MCF 10A (cell line): ENCODE data around the gene GSTT4. TPM values are rescaled to one million over a fixed set of nuclear protein-coding genes. Genes with fewer than 3 reads are reported as not detected.

Source experiments
- BruUV-seq: library from RNA; stranded (reverse); fragments of 400-500 nt; replicated peaks from 2 replicates; lab custom pipeline; 2021; lab: Mats Ljungman, UMichigan
- CTCF ChIA-PET: fragments of 300-600 bp; sonication (Branson Sonifier 250); formaldehyde crosslinking; extraction: SDS; loops from one replicate; lab custom pipeline; 2021; ENCODE audit warnings: antibody characterized with exemption, inconsistent platforms; lab: Yijun Ruan, JAX
- POLR2A ChIA-PET: fragments of 300-600, 350-650 bp; sonication (Branson Sonifier 250); formaldehyde crosslinking; extraction: SDS; loops from one replicate; lab custom pipeline; 2020; ENCODE audit warnings: antibody characterized with exemption, inconsistent platforms; lab: Yijun Ruan, JAX
- DNase-seq: peaks from one replicate; pipeline ENCODE4 v3.0.0-alpha.2; 2018; ENCODE audit not compliant: unreplicated experiment
- H3K27ac Mint-ChIP-seq: one replicate; pipeline ENCODE4 v1.8.0; 2022; ENCODE audit warnings: mild to moderate bottlenecking, low read depth, mixed read lengths; ENCODE audit not compliant: unreplicated experiment
- H3K27me3 Mint-ChIP-seq: one replicate; pipeline ENCODE4 v1.8.0; 2022; ENCODE audit warnings: mixed read lengths; ENCODE audit not compliant: insufficient read depth, unreplicated experiment
- H3K36me3 Mint-ChIP-seq: one replicate; pipeline ENCODE4 v1.8.0; 2022; ENCODE audit warnings: mild to moderate bottlenecking, moderate library complexity, mixed read lengths; ENCODE audit not compliant: insufficient read depth, unreplicated experiment
- H3K4me1 Mint-ChIP-seq: one replicate; pipeline ENCODE4 v1.8.0; 2022; ENCODE audit warnings: mixed read lengths; ENCODE audit not compliant: insufficient read depth, unreplicated experiment
- H3K4me3 Mint-ChIP-seq: one replicate; pipeline ENCODE4 v1.8.0; 2022; ENCODE audit warnings: mild to moderate bottlenecking, moderate library complexity, mixed read lengths; ENCODE audit not compliant: unreplicated experiment
- H3K9me3 Mint-ChIP-seq: one replicate; pipeline ENCODE4 v1.8.0; 2022; ENCODE audit warnings: mixed read lengths; ENCODE audit not compliant: unreplicated experiment
- CTCF ChIP-seq: fragments of 200-600 bp; IDR thresholded peaks from one replicate; pipeline ENCODE4 v1.8.0; 2022; ENCODE audit warnings: antibody characterized with exemption, mild to moderate bottlenecking; ENCODE audit not compliant: unreplicated experiment
- intact Hi-C: fragments of 100-400 bp; cut with micrococcal nuclease; formaldehyde crosslinking; loops from 2 replicates; pipeline ENCODE4 v1.14.1; 2022
- total RNA-seq: library from RNA; stranded (reverse); gene quantifications from 2 replicates; pipeline ENCODE4 v1.2.3, GENCODE V29; 2022

GSTT4 gene
- total RNA-seq, 1 experiment from 2014 or later = not detected

- H3K4me1 Mint-ChIP-seq = no peaks in the 10 kb centered on the region
- H3K9me3 Mint-ChIP-seq = peaks cover 8% of the 10 kb centered on the region
- peaks cover 5% of the 10 kb centered on the region for H3K36me3 Mint-ChIP-seq
- no TSS peak for BruUV-seq
- ChIA-PET CTCF (interaction anchor here (0.6 kb wide), 1 partner anchor 220 kb away, joined by 4 read pairs; no protein-coding TSS in a partner anchor), POLR2A (interaction anchor here (2.2 kb wide), 1 partner anchor 17 kb away, joined by 9 read pairs; the partner anchor contains the start of gene CABIN1)
- no peak overlapping the region for H3K27ac Mint-ChIP-seq
- TF ChIP-seq CTCF = no peak
- no peak for DNase-seq
- no peak overlapping the region for H3K4me3 Mint-ChIP-seq
- intact Hi-C loops = no loop called here
- no peaks in the 10 kb centered on the region for H3K27me3 Mint-ChIP-seq
Measured at GRCh38 chr22:24027389-24027975, 22.2 kb upstream of the GSTT4 start.

- no peak for TF ChIP-seq CTCF
- Mint-ChIP-seq H3K4me1 (no peaks in the 10 kb centered on the region), H3K9me3 (peaks cover 8% of the 10 kb centered on the region), H3K36me3 (peaks cover 5% of the 10 kb centered on the region), H3K27ac (no peak overlapping the region), H3K27me3 (no peaks in the 10 kb centered on the region), H3K4me3 (no peak overlapping the region)
- intact Hi-C loops = no loop called here
- ChIA-PET POLR2A (interaction anchor here (1.3 to 2.2 kb wide), 2 partner anchors 9 to 16 kb away, joined by 4 to 9 read pairs; partner anchors contain the start of gene CABIN1), CTCF (interaction anchor here (0.6 kb wide), 1 partner anchor 221 kb away, joined by 4 read pairs; no protein-coding TSS in a partner anchor)
- no TSS peak for BruUV-seq
- no peak for DNase-seq
Measured at GRCh38 chr22:24026733-24027132, 21.5 kb upstream of the GSTT4 start.

- Mint-ChIP-seq H3K27me3 (no peaks in the 10 kb centered on the region), H3K9me3 (peaks cover 8% of the 10 kb centered on the region), H3K4me1 (no peaks in the 10 kb centered on the region), H3K27ac (no peak overlapping the region), H3K4me3 (no peak overlapping the region), H3K36me3 (peaks cover 5% of the 10 kb centered on the region)
- ChIA-PET POLR2A (interaction anchor here (1.3 to 2.2 kb wide), 2 partner anchors 10 to 16 kb away, joined by 4 to 9 read pairs; partner anchors contain the start of gene CABIN1), CTCF (no interaction called here)
- no TSS peak for BruUV-seq
- TF ChIP-seq CTCF = no peak
- intact Hi-C loops = no loop called here
- no peak for DNase-seq
Measured at GRCh38 chr22:24026056-24026455, 20.8 kb upstream of the GSTT4 start.

GRCh38 chr22:24025475-24025874 lies 20.2 kb upstream of the GSTT4 start:
- H3K27ac Mint-ChIP-seq = no peak overlapping the region
- peaks cover 5% of the 10 kb centered on the region for H3K36me3 Mint-ChIP-seq
- H3K9me3 Mint-ChIP-seq = peaks cover 8% of the 10 kb centered on the region
- POLR2A ChIA-PET = interaction anchor here (1.3 to 2.2 kb wide), 2 partner anchors 10 to 15 kb away, joined by 4 to 9 read pairs; partner anchors contain the start of gene CABIN1
- CTCF ChIA-PET = no interaction called here
- H3K27me3 Mint-ChIP-seq = no peaks in the 10 kb centered on the region
- DNase-seq = no peak
- no TSS peak for BruUV-seq
- no peak for TF ChIP-seq CTCF
- no peak overlapping the region for H3K4me3 Mint-ChIP-seq
- H3K4me1 Mint-ChIP-seq = no peaks in the 10 kb centered on the region
- intact Hi-C loops = no loop called here
